OCI-LY1 (cell line): ENCODE results near the gene ZSCAN10.

Experiments used
- H2AFZ ChIP-seq: fragments of 200-600 bp; sonication (generic), shearing (Covaris generic); 2 replicates; pipeline ENCODE4 v1.6.0; 2014; ENCODE audit warnings: antibody characterized with exemption, mild to moderate bottlenecking, low read length
- H3F3A ChIP-seq: fragments of 200-600 bp; sonication (generic), shearing (Covaris generic); 2 replicates; pipeline ENCODE4 v1.6.0; 2014; ENCODE audit warnings: mild to moderate bottlenecking, antibody characterized with exemption, low read length, moderate library complexity; ENCODE audit not compliant: insufficient read depth
- H3K27ac ChIP-seq: fragments of 200-600 bp; sonication (generic); 2 replicates; pipeline ENCODE4 v1.5.1; 2014; ENCODE audit warnings: low read length, mixed run types, mild to moderate bottlenecking, low read depth; ENCODE audit not compliant: poor library complexity, severe bottlenecking
- H3K27me3 ChIP-seq: fragments of 200-600 bp; sonication (generic); 2 replicates; pipeline ENCODE4 v1.6.0; 2014; ENCODE audit warnings: antibody characterized with exemption, mild to moderate bottlenecking, low read length, moderate library complexity; ENCODE audit not compliant: insufficient read depth
- H3K36me3 ChIP-seq: fragments of 200-600 bp; sonication (generic); 2 replicates; pipeline ENCODE4 v1.6.1; 2014; ENCODE audit warnings: mild to moderate bottlenecking, antibody characterized with exemption, low read length, moderate library complexity, mixed read lengths; ENCODE audit not compliant: insufficient read depth
- H3K4me1 ChIP-seq: fragments of 200-600 bp; sonication (generic); 2 replicates; pipeline ENCODE4 v1.5.1; 2014; ENCODE audit warnings: mild to moderate bottlenecking, low read length, moderate library complexity; ENCODE audit not compliant: insufficient read depth, severe bottlenecking
- H3K4me2 ChIP-seq: fragments of 200-600 bp; sonication (generic), shearing (Covaris generic); 2 replicates; pipeline ENCODE4 v1.6.1; 2014; ENCODE audit warnings: low read length
- H3K4me3 ChIP-seq: fragments of 200-600 bp; sonication (generic); 2 replicates; pipeline ENCODE4 v1.5.1; 2014; ENCODE audit warnings: low read length, low read depth, mild to moderate bottlenecking, mixed read lengths; ENCODE audit not compliant: poor library complexity, severe bottlenecking
- H3K79me2 ChIP-seq: fragments of 200-600 bp; shearing (Covaris generic); 2 replicates; pipeline ENCODE4 v1.6.1; 2016; ENCODE audit warnings: mixed run types, low read length, mixed read lengths; ENCODE audit not compliant: insufficient read depth
- H3K9ac ChIP-seq: fragments of 200-600 bp; sonication (generic), shearing (Covaris generic); 2 replicates; pipeline ENCODE4 v1.6.1; 2014; ENCODE audit warnings: mild to moderate bottlenecking, low read length, mixed read lengths
- H3K9me2 ChIP-seq: fragments of 200-600 bp; sonication (generic), shearing (Covaris generic); 2 replicates; pipeline ENCODE4 v1.6.1; 2014; ENCODE audit warnings: low read depth, mild to moderate bottlenecking, low read length, mixed read lengths
- H3K9me3 ChIP-seq: fragments of 200-600 bp; shearing (Covaris generic); 2 replicates; pipeline ENCODE4 v1.6.1; 2014; ENCODE audit warnings: low read length, mixed read lengths
- H4K20me1 ChIP-seq: fragments of 200-600 bp; sonication (generic), shearing (Covaris generic); 2 replicates; pipeline ENCODE4 v1.6.0; 2016; ENCODE audit warnings: mild to moderate bottlenecking, low read length; ENCODE audit not compliant: insufficient read depth
- CTCF ChIP-seq: fragments of 200-600 bp; sonication (generic), shearing (Covaris generic); IDR thresholded peaks from 2 replicates; pipeline ENCODE4 v1.5.1; 2017; ENCODE audit warnings: mild to moderate bottlenecking, antibody characterized with exemption, low read length, moderate library complexity, mixed read lengths
- EZH2 ChIP-seq: fragments of 200-600 bp; sonication (generic), shearing (Covaris generic); IDR thresholded peaks from 2 replicates; pipeline ENCODE4 v1.8.0; 2017; ENCODE audit warnings: borderline replicate concordance, mixed run types, mild to moderate bottlenecking, antibody characterized with exemption, low read length, moderate library complexity, mixed read lengths

ZSCAN10 gene

DNA sequence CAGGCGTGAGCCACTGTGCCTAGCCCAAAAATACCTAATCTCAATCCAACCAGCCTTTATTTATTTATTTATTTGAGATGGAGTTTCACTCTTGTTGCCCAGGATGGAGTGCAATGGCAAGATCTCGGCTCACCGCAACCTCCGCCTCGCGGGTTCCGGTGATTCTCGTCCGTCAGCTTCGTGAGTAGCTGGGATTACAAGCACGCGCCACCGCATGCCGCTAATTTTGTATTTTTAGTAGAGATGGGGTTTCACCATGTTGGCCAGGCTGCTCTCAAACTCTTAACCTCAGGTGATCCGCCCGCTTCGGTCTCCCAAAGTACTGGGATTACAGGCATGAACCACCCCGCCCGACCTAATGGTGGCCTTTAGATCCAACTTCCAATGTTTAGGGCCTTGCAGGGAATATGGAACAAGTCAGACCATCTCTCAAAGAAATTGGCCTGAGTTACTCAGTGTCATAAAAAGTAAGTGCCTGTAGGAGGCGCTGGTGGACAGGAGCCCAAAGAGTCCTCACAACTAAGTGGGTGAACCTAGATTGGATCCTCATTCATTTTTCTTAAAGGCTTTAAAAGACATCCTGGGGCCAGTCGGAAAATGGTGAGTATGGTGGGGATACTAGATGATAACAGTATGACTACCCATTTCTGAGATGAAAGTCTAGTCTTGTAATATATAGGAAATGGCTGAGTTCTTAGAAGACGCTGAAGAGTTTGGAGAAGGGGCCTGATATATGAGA lies 4.6 kb downstream of the ZSCAN10 start:
- H3K9me2 ChIP-seq = no peaks in the 10 kb centered on the region
- no peak overlapping the region for H3K4me3 ChIP-seq
- TF ChIP-seq EZH2 (no peak), CTCF (peak; percentile 86)
- no peaks in the 10 kb centered on the region for H3K9me3 ChIP-seq
- no peak overlapping the region for H3K9ac ChIP-seq
- no peaks in the 10 kb centered on the region for H4K20me1 ChIP-seq
- H3F3A ChIP-seq = no peaks in the 10 kb centered on the region
- H3K27me3 ChIP-seq = 0 out of 2 replicates have a peak, but pooled peaks cover 4% of the 10 kb centered on the region
- peaks cover 13% of the 10 kb centered on the region for H3K4me1 ChIP-seq
- no peaks in the 10 kb centered on the region for H3K79me2 ChIP-seq
- no peak overlapping the region for H3K4me2 ChIP-seq
- H3K27ac ChIP-seq = no peak overlapping the region
- no peaks in the 10 kb centered on the region for H3K36me3 ChIP-seq
- H2AFZ ChIP-seq = no peak overlapping the region

- Histone ChIP-seq H3K4me2 (no peak overlapping the region), H2AFZ (no peak overlapping the region), H3K9me2 (no peaks in the 10 kb centered on the region), H4K20me1 (no peaks in the 10 kb centered on the region), H3K79me2 (no peaks in the 10 kb centered on the region), H3K27ac (no peak overlapping the region), H3K9ac (no peak overlapping the region), H3F3A (no peaks in the 10 kb centered on the region), H3K4me3 (no peak overlapping the region), H3K36me3 (no peaks in the 10 kb centered on the region), H3K9me3 (no peaks in the 10 kb centered on the region), H3K27me3 (0 out of 2 replicates have a peak, but pooled peaks cover 4% of the 10 kb centered on the region), H3K4me1 (peaks cover 13% of the 10 kb centered on the region)
- TF ChIP-seq EZH2 (no peak), CTCF (no peak)
These were observed 6.6 kb downstream of the ZSCAN10 start for GRCh38 chr16:3092501-3092941.

- Histone ChIP-seq H3K9ac (no peak overlapping the region), H3K27me3 (0 out of 2 replicates have a peak, but pooled peaks cover 9% of the 10 kb centered on the region), H3K79me2 (no peaks in the 10 kb centered on the region), H2AFZ (no peak overlapping the region), H3K27ac (no peak overlapping the region), H3F3A (no peaks in the 10 kb centered on the region), H3K9me3 (no peaks in the 10 kb centered on the region), H3K36me3 (no peaks in the 10 kb centered on the region), H3K4me3 (no peak overlapping the region), H3K4me2 (no peak overlapping the region), H3K9me2 (no peaks in the 10 kb centered on the region), H3K4me1 (peaks cover 13% of the 10 kb centered on the region), H4K20me1 (no peaks in the 10 kb centered on the region)
- TF ChIP-seq CTCF = no peak
- no peak for TF ChIP-seq EZH2
These were observed 7.5 kb downstream of the ZSCAN10 start for GRCh38 chr16:3091551-3091950.
